ENCODE measurements around the gene SPINK1. TPM values are rescaled to one million over a fixed set of nuclear protein-coding genes. Genes with fewer than 3 reads are reported as not detected.

SPINK1 gene
- polyA plus RNA-seq, 1 experiment, result not detected

DNA sequence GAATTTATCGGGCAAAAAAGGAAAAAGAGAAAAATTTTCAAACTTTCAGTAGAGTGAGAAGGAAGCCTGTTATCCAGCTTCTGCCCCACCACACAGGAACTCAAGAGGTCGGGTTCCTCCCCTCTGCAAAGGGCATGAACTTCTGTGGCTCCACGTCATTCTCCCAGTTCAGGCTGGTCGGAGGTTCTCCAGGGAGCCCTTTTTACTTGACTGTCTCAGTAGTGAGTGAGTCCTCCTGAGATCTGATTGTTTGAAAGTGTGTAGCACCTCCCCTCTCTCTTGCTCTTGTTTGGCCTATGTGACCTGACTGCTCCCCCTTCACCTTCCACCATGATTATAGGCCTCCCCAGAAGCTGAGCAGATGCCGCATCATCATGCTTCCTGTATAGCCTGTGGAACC lies 9.7 kb downstream of the SPINK1 start:
- POLR2A ChIA-PET, result no interaction called here
- TF ChIP-seq, protein P1, sequence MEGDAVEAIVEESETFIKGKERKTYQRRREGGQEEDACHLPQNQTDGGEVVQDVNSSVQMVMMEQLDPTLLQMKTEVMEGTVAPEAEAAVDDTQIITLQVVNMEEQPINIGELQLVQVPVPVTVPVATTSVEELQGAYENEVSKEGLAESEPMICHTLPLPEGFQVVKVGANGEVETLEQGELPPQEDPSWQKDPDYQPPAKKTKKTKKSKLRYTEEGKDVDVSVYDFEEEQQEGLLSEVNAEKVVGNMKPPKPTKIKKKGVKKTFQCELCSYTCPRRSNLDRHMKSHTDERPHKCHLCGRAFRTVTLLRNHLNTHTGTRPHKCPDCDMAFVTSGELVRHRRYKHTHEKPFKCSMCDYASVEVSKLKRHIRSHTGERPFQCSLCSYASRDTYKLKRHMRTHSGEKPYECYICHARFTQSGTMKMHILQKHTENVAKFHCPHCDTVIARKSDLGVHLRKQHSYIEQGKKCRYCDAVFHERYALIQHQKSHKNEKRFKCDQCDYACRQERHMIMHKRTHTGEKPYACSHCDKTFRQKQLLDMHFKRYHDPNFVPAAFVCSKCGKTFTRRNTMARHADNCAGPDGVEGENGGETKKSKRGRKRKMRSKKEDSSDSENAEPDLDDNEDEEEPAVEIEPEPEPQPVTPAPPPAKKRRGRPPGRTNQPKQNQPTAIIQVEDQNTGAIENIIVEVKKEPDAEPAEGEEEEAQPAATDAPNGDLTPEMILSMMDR (IDR thresholded peaks at IDR 0.05; ENCODE audit: low read depth, low read length), result no peak
- CTCF ChIA-PET, result interaction anchor here (0.9 to 2.6 kb wide), 4 partner anchors 11 to 232 kb away, joined by 5 to 96 read pairs (median 10); no protein-coding TSS in a partner anchor

DNA sequence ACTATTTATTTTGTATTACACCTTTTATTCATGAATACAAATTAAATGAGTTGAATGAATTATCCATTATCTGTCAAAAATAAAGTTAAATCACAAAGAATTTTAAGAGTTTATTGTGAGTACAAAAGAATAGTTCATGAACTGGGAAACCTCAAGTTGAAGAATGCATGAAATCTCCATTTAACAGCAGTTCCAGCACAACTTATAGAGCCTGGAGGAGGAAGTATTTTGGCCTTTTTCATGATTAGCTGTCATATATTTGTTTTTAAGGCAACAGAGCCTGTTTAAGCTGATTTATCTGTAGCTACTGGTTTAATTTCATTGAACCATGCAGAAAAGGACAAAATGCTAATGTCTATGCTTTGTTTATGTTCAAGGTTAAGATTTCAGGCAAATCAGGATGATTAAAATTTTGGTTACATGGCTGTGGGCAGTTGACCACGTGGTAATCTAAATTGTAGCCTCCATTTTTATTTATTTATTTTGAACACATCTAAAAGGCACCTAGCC lies 12.2 kb downstream of the SPINK1 start:
- TF ChIP-seq, protein P1 (IDR thresholded peaks at IDR 0.05; ENCODE audit: low read depth, low read length), result no peak
- Histone ChIP-seq H3K4me3 (ENCODE audit: low read depth, low read length) (no peak overlapping the region), H3K27me3 (ENCODE audit: control insufficient read depth, insufficient read depth, low read length) (no peaks in the 10 kb centered on the region), H3K9me3 (ENCODE audit: control insufficient read depth, insufficient read depth, low read length) (no peaks in the 10 kb centered on the region), H3K27ac (ENCODE audit: low read depth, low read length) (no peak overlapping the region)
- ChIA-PET CTCF (interaction anchor here (1.1 to 2.8 kb wide), 2 partner anchors 39 to 191 kb away, joined by 5 to 22 read pairs; no protein-coding TSS in a partner anchor), POLR2A (no interaction called here)
- DNase-seq (ENCODE audit: low read depth, low spot score), result no peak

More for the DNA sequence above, 9.7 kb downstream of the SPINK1 start:
- Histone ChIP-seq H3K9me3 (ENCODE audit: control insufficient read depth, insufficient read depth, low read length) (no peaks in the 10 kb centered on the region), H3K27ac (ENCODE audit: low read depth, low read length) (no peak overlapping the region), H3K27me3 (ENCODE audit: control insufficient read depth, insufficient read depth, low read length) (peaks cover 4% of the 10 kb centered on the region), H3K4me3 (ENCODE audit: low read depth, low read length) (no peak overlapping the region)
- DNase-seq (ENCODE audit: low read depth, low spot score), result no peak

DNA sequence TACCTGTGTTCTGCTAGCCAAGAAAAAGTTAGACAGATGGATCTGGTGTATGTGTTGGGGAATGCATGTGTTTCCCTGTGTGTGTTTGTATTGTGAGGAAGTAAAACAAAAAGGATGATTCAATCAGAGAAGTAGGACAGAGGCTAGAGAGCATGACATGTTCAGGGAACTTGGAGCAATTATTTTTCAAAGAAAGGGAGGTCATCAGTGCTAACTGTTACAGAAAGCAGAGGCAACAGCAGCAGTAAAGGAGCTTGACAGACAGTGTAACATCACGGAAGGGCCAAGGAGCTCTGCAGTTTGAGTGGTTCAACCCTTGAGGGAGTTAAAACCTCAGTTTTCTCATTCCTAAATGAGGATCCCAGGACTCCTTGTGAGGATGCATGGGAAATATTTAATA lies 13.2 kb downstream of the SPINK1 start:
- Histone ChIP-seq H3K4me3 (ENCODE audit: low read depth, low read length) (no peak overlapping the region), H3K9me3 (ENCODE audit: control insufficient read depth, insufficient read depth, low read length) (no peaks in the 10 kb centered on the region), H3K27me3 (ENCODE audit: control insufficient read depth, insufficient read depth, low read length) (no peaks in the 10 kb centered on the region), H3K27ac (ENCODE audit: low read depth, low read length) (no peak overlapping the region)
- TF ChIP-seq, protein P1 (IDR thresholded peaks at IDR 0.05; ENCODE audit: low read depth, low read length), result no peak
- POLR2A ChIA-PET, result no interaction called here
- DNase-seq (ENCODE audit: low read depth, low spot score), result no peak
- CTCF ChIA-PET, result interaction anchor here (2.8 kb wide), 1 partner anchor 190 kb away, joined by 22 read pairs; no protein-coding TSS in a partner anchor

DNA sequence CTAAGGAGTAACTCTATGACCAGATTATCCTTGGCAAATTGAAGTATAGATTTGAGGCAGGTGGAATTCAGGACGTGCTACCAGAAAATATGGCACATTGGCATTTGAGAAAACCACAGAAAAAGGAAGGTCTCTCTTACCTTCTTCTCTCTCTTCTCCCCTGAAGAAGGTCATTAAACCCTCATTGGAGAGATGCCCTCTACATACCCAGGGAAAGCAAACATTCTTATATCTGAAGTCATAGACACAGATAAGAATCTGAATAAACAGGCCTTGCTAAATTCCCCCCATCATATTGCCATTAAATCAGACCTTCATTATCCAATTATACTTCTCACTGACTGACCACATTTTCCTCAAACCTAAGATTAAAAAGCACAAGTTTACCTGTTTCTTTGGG lies 17.8 kb downstream of the SPINK1 start:
- H3K27ac ChIP-seq (ENCODE audit: low read depth, low read length), result no peak overlapping the region
- CTCF ChIA-PET, result no interaction called here
- no peaks in the 10 kb centered on the region for H3K9me3 ChIP-seq (ENCODE audit: control insufficient read depth, insufficient read depth, low read length)
- H3K4me3 ChIP-seq (ENCODE audit: low read depth, low read length), result no peak overlapping the region
- POLR2A ChIA-PET, result no interaction called here
- DNase-seq (ENCODE audit: low read depth, low spot score), result no peak
- no peaks in the 10 kb centered on the region for H3K27me3 ChIP-seq (ENCODE audit: control insufficient read depth, insufficient read depth, low read length)
- TF ChIP-seq, protein P1 (IDR thresholded peaks at IDR 0.05; ENCODE audit: low read depth, low read length), result no peak

DNA sequence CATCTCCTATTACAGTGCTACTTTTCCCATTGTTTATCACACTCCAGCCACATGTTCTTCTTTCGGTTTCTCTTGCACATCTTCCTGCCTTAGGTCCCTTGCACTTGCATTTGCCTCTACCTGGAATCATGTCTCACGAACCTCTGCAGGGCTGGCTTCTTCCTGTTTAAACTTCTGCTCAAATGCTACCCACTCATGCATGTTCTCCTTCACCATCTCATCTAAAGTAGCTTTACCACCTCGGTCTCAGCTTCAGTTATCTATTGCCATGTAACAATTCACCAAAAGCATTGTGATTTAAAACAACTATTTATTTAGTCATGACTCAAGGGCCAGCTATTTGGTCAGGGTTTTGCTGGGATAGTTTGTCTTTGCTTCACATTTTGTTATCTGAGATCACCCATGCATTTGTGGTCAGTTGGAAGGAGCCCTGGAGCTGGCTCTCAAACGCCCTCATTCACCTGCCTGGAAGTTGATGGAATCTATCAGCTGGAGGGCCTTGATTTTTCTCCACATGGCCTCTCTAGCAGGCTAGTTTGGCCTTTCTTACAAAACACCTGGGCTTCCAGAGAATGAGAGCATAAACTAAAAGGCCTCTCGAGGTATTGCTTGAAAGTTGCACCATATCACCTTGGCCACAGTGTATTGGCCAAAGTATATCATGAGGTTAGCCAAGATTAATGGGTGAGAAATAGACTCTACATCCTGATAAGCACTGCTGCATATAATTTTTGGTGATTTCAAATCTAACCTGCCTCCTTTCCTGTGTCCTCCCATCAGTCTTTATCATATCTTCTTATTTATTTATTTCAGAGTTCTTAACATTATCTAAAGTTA lies 21.4 kb downstream of the SPINK1 start:
- ChIA-PET CTCF (no interaction called here), POLR2A (no interaction called here)
- no peak overlapping the region for H3K27ac ChIP-seq (ENCODE audit: low read depth, low read length)
- no peaks in the 10 kb centered on the region for H3K9me3 ChIP-seq (ENCODE audit: control insufficient read depth, insufficient read depth, low read length)
- no peak overlapping the region for H3K4me3 ChIP-seq (ENCODE audit: low read depth, low read length)
- no peaks in the 10 kb centered on the region for H3K27me3 ChIP-seq (ENCODE audit: control insufficient read depth, insufficient read depth, low read length)
- no peak for DNase-seq (ENCODE audit: low read depth, low spot score)
- TF ChIP-seq, protein P1 (IDR thresholded peaks at IDR 0.05; ENCODE audit: low read depth, low read length), result no peak
